Kidney tubule cell (primary cell): ENCODE results near the gene HNRNPH2.

Source experiments
- DNase-seq: peaks from one replicate; pipeline ENCODE4 v3.0.0-alpha.2; 2018; ENCODE audit warnings: low spot score

The HNRNPH2 gene

DNA sequence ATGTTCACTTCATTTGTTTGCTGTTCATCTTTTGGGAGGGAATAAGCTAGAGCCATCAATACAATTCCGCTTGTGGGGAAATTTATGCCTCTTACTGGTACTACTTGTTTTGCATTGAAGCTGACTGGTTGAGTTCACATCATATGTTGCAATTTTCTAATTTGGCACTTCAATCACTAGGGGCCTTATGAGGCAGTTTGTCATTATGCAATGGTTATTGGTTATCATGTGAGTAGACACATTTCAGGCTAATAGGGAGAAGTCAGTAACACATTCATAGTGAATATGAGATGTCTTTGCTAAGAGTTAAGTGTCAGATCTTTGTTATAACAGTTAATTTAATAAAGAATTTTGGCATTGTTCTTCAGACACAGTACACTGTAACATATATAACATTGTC, 12.2 kb upstream of the HNRNPH2 start:
- DNase-seq: no peak

DNA sequence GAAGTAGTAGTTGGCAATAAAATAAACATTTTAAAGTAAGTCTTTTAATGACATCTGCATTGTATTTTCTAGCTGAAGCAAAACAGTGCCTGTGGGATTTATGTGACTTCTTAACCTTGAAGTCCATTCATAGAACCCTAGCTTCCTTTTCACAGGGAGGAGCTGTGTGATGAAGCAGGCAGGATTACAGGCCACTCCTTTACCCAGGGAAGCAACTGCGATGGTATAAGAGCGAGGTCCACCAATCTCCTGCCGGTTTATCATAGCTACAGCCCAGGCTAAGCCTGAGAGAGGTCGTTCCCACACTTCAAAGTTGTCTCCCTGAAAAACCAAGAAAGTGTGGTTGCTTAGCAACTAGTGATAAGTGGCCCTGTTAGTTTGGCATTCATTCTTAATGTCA, 10.2 kb upstream of the HNRNPH2 start:
- DNase-seq: no peak

DNA sequence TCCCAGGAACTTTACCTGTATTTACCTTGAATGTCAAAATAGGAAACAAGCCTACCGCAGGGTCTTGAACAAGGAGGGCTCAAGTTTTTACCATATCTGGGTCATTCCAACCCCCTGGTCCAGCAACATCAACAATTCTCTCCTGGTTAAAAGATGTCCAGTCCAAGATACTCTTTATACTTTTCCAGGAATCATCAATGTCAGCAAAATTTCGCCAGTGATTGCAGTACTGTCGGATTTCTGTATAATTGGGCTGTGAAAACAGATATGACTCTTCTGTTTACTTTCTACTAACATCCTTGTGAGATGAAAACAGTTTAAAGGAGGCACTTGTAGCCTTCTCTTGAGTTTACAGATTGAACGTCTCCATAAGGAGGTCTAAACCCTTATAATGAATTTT, 9.3 kb upstream of the HNRNPH2 start:
- DNase-seq: no peak

DNA sequence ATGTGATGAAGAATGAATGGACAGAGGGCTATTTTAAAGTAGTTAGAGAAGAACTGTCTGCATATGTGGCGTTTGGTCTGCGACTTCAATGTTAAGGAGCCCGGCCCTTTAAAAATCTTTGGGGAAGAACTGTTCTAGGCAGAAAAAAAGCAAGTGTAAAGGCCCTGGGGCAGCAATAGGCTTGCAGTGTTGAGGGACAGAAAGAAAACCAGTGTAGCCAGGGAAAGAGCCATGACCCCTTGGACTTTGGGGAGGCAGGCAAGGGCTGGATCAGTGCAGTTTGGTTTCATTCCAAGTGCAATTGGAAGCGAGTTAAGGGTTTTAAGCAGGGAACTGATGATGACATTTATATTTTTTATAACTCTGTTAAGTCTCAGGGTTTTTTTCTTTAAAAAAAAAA, 8.2 kb upstream of the HNRNPH2 start:
- no peak for DNase-seq

DNA sequence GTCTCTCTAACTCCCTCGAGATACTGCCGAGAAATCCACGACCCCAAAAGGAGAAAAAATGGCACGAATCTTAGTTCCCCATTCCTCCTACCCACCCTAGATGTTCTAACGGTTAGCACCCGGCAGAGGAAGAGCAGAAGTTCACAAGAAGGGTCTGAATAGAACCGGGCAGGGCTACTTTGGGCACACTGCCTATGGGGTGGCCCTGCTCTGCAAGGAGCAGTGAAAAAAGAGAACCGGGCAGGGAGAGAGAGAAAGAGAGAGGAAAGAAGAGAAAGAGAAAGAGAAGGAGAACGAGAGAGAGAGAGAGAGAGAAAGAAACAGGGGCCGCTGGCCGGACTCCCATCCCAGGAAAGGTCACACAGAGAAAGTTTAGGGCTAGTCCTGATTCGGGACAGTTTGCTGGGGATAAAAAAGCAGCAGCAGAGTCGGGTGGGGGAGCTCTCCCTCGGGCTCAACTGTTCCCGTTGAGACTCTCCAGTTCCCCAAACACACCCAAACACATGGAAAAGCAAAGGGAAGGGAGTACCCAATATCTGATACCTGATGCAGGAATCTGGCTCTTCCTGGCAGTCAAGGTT, 765 bp upstream of the HNRNPH2 start:
- DNase-seq: no peak

DNA sequence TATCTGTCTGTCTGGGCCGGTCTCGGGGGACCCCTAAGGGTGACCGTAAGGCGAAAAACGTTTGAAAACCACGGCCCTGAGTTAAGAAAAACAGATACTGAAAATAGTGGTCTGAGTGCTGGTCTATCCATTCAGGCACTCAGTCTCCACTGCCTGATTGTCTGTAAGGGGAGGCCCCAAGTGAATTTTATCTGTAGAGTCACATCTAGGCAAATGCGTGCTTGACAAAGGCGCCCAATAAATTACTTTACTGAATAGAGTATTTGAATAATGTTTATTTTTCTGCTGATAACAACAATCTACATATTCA, 465 bp downstream of the HNRNPH2 start:
- DNase-seq: no peak

DNA sequence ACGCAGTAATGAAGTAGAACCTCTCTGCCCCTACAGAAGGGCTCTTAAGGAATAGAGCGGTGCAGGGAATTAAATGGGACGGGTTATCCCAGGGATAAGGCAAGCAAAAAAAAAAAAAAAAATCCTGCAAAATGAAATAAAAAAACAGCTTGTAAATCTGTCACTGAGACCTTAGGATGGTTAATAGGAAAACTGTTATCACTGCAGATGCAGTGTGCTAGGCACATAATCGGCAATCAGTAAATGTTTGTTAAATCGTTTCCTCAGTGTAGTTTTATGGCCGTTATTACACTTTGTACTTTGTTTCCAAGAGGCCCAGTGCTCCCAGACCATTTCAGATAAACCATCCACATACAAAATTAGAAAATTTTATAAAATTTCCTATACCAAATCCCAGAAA, 1.0 kb downstream of the HNRNPH2 start:
- no peak for DNase-seq

DNA sequence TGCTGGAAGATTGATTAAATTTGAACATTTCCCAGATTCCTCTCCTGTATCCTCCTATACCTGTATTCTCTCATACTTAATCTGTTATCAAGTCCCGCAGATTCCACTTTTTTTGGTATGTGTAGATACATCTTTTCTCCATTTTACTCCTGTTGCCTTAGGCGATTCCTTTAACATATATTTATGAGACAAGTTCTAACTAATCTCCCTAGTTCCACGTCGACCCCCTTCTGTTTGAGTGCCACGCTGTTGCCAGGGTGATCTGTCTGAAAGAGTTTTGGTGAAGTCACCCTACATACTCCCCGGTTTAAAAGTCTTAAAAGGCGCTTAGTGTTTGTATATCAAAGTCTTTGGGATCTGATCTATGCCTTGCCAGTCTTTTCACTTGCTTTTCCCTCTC, 2.4 kb downstream of the HNRNPH2 start:
- no peak for DNase-seq

DNA sequence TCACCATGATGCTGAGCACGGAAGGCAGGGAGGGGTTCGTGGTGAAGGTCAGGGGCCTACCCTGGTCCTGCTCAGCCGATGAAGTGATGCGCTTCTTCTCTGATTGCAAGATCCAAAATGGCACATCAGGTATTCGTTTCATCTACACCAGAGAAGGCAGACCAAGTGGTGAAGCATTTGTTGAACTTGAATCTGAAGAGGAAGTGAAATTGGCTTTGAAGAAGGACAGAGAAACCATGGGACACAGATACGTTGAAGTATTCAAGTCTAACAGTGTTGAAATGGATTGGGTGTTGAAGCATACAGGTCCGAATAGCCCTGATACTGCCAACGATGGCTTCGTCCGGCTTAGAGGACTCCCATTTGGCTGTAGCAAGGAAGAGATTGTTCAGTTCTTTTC, 4.0 kb downstream of the HNRNPH2 start:
- no peak for DNase-seq

DNA sequence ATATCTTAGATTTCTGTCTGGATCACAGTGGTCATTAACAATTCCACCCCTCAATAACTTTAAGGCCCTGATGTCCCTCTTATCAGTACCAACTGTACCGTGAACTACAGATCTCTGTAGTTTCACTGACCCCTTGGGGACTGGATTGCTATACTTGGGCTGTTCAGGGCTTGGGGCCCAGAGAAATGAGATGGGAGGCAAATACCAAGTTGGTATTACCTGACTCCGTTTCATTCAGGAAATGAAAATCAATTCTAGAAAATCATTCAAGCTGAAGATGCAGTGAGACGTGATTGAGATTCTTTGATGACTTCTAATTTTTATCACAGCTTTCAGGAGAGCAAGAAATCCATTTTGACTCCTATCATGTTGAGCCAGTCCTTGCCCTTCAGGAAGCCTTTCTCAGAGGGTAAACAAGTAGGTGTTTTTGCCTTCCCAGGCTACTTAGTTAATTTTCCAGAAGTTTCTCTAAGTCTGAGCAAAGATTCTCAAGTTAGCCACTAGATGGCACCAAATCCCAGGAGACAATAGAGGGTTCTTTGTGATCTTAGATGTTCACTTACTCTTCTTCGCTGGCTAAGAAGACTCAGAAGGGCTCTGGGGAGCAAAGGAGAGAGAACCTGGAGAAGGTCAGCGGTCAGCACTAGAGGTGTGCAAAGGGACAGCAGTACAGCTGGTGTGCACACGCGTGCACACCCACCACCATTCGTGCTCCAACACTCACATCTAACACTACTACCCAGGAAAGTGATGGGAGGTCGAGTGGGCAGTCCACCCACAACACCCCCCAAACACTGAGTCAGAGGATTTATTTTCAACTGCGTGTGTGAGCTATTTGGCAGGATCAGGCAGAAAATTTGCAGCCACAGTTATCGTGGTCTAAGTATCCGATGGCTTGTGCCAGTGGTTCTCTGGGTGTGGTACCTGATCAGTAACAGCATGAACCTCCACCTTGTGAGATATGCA, 7.4 kb downstream of the HNRNPH2 start:
- DNase-seq: peak; percentile 76

DNA sequence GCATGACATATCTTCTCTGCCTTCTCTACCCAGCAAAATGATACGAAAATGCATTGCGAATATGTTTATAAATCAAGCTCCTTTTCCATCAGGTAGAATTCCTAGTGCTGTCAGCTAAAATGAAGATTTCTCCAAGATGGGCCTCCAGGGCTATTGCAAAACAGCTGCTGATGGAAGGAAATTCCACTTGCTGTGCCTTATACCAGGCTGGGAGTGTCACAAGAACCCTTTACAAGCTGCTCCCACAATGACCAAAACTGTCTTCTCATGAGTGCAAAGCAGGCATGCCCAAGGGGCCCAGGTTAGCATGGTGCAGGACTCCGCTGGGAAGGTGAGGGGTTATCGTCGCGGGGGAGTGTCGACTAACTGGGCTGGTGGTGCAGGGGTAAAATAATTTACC, 8.7 kb downstream of the HNRNPH2 start:
- no peak for DNase-seq

DNA sequence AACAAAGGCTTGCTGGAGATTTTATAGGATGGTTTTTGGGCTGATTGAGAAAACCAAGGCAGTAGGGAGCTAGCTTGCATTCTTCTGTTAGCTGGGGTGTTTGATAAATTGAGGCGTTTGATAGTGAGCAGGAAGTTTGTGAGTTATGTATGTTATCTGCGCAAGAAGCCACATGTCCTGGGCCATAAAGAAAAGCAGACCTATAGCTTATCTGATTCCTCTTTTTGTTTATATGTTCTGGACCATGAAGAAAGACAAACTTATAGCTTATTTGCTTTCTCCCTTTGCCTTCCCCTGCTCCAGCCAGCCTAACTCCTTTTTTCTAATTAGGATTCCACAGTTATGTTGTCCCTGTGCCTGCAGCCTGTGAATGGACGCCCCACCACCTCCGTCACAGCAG, 9.2 kb downstream of the HNRNPH2 start:
- no peak for DNase-seq

DNA sequence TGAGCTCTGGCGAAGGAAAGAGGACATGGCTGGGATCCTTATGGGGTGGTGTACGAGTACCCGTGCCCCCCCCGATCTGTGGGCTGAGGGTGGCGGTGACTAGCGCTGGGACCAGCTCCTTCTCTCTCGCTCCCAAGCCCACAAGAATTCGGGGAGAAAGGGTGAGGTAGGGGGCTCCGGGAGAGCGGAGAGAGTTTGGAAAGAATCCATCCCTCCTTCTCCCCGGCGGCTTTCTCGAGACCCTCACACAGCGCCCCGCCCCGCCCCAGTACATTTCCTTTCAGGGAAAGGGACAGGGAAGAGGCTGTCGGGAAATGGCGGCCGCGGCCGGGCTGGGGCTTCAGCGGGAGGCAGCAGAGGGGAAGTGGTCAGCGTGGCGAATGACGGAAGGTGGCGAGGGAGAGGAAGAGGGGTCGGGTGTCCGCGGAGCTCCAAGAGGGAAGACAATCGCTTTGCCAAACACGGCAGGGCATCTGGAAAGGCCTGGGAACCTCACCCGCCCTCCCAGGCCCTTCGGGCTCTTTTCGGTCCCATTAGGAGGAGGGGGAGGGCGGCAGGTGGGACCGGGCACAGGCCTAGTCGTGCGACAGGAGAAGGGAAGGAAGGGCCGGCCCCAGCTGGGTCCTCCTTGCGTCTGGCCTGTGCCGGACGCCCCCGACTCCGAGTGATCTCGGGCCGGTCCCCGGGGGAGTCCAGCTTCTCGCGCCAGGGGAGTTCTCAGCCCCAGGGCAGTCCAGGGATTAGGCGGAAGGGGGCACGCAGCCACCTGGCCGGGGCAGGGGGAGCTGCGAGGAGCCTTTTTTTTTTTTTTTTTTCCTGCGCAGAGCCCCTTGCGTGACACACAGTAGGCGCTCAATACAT, 10.2 kb downstream of the HNRNPH2 start:
- DNase-seq: peak; percentile 28

DNA sequence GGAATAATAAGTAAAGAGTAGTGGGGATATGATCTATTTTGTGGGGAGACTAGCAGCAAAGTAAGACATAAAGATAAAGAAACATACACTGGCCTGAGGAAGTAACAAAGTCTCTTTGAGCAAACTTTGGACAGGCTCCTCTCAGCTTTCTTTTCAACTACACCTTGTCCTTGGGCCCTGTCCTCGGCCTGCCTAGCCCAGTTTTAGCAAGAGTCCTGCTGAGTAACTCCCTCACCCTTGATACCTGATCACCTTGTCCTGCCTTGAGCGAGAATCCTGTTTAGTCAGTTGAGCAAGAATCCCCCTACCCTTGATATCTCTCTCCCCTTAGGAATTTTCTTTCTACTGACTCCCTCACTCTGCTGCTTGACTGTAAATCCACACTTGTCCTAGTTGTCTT, 11.5 kb downstream of the HNRNPH2 start:
- DNase-seq: no peak

DNA sequence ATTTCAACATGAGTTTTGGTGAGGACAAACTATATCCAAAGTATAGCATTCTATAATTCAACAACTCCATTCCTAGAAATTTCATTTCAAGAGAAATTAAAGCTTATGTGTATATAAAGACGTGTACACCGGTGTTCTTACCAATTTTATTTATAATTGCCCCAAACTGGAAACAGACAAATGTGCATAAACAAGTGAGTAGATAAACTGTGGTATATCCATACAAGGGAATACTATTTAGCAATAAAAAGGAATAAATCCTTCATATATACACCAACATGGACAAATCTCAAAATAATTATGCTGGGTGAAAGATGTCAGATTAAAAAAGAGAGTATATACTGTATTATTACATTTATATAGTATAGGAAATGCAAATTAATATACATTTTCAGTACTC, 19.9 kb downstream of the HNRNPH2 start:
- DNase-seq: no peak

DNA sequence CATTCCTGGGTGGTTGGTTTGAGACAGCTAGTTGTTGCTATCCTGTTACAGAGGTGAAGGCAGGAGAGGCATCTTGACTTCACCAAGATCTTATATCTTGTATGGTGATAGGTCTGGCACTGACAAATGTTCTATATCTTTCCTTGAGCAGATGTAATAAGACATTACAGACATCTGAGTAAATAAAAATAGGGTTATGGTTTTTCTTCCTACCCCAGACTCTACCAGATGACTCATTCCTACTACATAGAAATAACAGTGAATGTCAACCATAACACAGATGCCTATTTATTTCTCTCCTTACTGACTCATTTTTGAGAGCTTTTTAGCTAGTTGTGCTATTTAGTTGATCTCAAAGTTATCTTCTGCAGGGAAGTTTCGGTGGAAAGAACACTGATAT, 21.9 kb downstream of the HNRNPH2 start:
- peak; percentile 28 for DNase-seq

DNA sequence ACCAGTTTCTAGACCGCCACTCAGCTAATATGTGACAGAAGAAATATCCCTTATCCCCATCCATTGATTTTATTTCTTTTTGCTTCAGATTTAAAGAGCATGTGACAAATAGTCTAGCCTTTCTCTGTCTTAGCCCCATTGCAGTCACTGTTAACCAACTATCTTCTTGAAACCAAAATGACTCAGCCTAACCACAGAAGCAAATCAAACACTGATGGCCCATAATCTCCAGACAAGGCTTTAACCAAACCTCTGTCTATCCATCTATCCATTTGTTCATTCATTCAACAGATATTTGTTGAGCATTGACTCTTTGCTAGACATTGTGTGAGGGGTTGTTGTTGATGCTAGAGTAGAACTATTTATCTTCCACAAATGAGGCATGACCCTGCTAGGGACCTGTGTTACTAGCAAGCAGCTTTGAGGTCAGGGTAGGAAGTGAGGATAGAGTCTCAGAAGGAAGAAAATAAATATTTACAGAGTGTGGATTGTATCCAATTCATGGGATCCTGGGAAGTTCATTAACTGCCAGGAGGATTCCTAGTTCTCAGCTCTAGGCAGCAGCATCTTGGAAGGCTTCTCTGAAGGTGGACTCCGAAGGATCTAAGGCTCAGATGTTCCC, 22.5 kb downstream of the HNRNPH2 start:
- DNase-seq: peak; percentile 63

DNA sequence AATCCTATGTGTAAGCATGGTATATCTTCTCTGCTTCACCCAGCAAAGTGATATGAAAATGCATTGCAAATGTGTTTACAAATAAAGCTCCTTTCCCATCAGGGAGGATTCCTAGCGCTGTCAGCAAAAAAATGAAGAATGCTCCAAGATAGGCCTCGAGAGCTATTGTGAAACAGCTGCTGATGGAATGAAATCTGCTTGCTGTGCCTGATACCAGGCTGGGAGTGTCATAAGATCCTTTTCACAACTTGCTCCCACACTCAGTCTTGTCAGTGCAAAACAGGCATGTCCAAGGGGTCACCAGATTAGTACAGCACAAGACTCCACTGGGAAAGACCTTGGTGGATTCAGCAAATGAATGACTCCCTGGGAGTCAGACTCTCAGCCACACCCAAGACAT, 34.1 kb downstream of the HNRNPH2 start:
- no peak for DNase-seq

DNA sequence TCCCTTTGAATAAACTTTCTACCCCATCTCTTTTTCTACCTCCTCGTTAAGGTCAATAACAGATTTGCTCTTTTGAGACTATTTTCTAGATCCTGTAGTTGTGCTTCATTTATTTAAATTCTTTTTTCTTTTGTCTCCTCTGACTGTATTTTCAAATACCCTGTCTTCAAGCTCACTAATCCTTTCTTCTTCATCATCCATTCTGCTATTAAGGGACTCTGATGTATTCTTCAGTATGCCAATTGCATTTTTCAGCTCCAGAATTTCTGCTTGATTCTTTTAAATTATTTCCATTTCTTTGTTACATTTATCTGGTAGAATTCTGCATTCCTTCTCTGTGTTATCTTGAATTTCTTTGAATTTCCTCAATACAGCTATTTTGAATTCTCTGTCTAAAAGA, 41.3 kb downstream of the HNRNPH2 start:
- DNase-seq: no peak

DNA sequence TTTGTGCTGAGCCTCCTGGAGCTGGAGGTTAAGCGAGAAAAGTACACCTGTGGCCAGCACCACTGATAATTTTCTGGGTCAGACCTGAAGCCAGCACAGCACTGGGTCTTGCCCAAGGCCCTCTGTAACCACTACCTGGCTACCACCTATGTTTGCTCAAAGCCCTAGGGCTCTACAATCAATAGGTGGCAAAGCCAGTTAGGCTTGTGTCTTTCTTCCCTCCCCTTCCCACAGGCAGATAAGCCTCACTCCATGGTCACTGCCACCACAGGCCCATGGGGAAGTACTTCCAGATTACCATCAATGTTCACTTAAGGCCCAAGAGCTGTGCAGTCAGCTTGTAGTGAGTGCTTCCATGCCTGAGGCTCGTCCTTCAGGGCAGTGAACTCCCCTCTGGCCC, 42.1 kb downstream of the HNRNPH2 start:
- no peak for DNase-seq

DNA sequence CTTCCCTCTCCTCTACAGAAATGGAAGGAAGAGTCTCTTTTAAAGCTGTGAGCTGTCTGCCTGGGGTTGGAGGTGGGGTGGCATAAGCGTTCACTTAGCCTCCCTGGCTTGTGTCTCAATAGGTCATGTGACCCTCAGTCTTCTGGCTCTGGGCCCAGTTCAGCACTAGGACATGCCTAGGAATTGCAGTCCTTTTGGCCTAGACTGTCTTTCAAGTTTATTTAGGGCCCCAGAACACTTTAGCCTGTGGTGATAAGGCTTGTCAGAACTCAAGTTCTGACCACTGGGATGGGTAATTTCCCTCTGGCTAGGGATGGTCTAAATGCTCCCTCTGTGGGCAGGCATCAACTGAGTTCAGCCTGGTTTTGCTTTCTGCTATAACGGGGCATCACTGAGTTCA, 42.9 kb downstream of the HNRNPH2 start:
- peak; percentile 16 for DNase-seq

DNA sequence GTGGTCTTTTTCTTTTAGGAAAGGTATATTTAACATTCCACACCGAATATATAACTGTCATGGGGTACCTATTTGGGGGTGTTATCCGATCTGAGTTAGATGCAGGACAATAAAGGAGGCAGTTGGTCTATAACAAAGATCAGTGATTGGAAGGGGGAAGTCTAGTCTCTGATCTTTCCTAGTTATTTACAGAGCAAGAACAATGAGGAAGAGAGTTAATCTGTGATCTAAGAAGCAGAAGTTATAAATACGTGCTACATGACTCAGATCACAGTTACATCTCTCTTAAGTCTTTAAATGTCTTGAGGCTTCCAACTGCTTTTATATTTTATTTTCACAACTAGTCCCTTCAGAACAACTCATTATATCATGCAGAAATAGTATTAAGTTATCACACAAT, 44.0 kb downstream of the HNRNPH2 start:
- no peak for DNase-seq

DNA sequence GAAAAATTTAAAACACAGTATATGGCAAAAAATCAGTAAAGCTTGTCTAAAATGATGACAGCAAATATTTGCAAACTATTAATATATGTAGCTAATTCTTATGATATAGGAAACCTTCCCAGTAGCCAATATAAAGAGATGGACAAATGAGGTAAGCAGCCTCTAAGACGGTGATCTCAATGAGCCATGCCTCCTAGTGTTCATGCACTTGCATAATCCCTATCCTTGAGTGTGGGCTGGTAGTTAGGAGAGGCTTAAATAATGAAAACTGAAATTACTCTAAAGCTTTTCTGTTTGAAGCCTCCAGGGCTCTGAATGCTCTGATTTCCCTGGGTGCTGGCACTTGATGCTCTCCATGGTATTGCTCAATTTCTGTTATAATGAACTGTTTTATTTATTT, 52.6 kb downstream of the HNRNPH2 start:
- DNase-seq: no peak
